Choroid plexus epithelial cell (primary cell): ENCODE results near the gene CSTPP1.

Experiments used
- DNase-seq: peaks from one replicate; pipeline ENCODE4 v3.0.0-alpha.2; 2010; ENCODE audit warnings: low read depth
- H3K4me3 ChIP-seq: 2 replicates; pipeline ENCODE4 v1.5.1; 2011; ENCODE audit warnings: low read depth, mild to moderate bottlenecking, control low read depth, low read length, moderate library complexity
- TF ChIP-seq, protein P1 (sequence below): conservative IDR thresholded peaks from 2 replicates; pipeline ENCODE4 v1.5.1; 2011; ENCODE audit warnings: low read depth, mild to moderate bottlenecking, control low read depth, inconsistent platforms, low read length, moderate library complexity

CSTPP1 gene

DNA sequence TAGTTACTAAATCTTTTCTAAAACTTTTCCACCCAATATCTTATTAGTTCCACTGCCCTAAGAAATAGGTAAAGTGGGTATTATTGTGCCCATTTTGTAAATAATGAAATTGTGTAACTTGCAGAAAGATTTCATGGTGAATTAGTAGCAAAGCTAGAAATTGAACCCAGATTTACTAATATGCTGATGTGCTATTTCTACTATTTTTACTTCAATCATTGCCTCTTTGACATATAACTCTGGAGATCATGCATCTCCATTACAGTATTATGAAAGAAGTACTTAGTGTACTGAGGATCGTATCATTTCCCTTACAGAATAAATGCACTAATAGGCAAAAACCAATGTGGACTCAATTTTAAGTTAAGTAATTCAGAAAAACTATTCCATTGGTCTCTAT lies 119.0 kb downstream of the CSTPP1 start:
- TF ChIP-seq, protein P1, sequence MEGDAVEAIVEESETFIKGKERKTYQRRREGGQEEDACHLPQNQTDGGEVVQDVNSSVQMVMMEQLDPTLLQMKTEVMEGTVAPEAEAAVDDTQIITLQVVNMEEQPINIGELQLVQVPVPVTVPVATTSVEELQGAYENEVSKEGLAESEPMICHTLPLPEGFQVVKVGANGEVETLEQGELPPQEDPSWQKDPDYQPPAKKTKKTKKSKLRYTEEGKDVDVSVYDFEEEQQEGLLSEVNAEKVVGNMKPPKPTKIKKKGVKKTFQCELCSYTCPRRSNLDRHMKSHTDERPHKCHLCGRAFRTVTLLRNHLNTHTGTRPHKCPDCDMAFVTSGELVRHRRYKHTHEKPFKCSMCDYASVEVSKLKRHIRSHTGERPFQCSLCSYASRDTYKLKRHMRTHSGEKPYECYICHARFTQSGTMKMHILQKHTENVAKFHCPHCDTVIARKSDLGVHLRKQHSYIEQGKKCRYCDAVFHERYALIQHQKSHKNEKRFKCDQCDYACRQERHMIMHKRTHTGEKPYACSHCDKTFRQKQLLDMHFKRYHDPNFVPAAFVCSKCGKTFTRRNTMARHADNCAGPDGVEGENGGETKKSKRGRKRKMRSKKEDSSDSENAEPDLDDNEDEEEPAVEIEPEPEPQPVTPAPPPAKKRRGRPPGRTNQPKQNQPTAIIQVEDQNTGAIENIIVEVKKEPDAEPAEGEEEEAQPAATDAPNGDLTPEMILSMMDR: no peak
- H3K4me3 ChIP-seq: no peak overlapping the region
- DNase-seq: peak; percentile 25

DNA sequence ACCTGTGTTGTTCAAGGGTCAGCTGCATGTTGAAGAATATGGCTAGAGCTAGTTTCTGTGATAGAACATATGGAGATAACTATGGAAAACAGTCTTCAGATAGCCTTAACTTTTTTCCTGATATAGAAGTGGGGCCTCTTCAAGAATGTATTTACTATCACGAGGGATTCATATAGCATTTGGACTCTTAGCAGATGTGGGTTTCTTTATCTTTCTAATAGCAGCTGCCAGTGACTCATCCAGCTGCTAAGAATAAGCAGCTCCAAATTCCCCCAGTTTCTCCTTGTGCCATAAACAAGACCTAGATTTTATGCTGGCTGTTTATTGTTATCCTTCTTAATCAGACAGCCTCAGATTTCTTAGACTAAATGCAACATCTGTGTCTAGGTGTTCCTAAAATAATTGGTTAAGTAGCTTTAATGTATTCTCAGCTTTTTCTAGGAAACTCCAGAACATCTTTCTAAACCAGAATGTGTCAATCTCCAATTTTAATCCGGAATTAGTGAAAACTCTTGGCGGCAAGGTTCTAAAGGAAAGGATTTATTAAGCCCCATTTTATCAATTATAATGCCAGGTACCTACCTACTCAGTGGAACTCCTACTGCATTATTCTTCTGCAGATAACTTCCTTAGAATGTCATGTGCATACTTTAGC lies 119.8 kb downstream of the CSTPP1 start:
- peak; percentile 93 for DNase-seq
- no peak overlapping the region for H3K4me3 ChIP-seq
- TF ChIP-seq, protein P1: no peak

DNA sequence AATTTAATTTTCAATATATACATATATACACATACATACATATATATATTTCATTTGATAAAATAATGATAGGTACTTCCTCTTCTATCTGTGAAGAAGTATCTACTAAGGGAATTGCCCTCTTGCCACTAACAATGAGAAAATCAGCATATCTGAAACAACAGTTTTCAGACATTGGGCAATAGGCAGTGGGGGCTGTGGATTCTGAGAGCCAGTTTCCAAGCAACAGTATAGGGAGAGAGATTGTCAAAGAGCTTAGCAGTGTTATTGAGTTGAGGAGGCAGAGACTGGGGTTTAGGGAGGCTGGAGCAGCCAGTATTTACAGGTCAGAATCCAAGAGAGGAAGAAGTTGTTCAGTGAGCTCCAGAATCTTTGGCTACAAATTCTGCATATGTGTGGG lies 120.8 kb downstream of the CSTPP1 start:
- no peak overlapping the region for H3K4me3 ChIP-seq
- TF ChIP-seq, protein P1: no peak
- peak; percentile 62 for DNase-seq

DNA sequence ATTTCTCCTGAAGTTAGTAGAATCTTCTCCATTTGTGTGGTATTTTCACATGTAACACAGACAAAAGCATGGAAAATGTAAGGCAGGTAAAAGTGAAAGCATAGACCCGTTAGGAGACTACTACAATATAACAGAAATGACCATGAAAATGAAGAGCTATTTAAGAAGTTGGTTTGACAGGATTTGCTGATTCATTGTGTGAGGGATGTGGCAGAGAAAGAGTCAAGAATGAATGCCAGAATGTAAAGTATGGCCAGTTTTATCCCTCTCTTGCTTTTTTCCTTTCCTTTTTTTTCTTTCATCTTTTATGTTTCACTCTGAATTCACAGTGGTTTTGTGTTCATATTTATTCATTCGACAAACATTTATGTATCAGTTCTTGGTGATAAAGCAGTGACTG lies 124.2 kb downstream of the CSTPP1 start:
- TF ChIP-seq, protein P1: no peak
- peak; percentile 52 for DNase-seq
- H3K4me3 ChIP-seq: no peak overlapping the region

DNA sequence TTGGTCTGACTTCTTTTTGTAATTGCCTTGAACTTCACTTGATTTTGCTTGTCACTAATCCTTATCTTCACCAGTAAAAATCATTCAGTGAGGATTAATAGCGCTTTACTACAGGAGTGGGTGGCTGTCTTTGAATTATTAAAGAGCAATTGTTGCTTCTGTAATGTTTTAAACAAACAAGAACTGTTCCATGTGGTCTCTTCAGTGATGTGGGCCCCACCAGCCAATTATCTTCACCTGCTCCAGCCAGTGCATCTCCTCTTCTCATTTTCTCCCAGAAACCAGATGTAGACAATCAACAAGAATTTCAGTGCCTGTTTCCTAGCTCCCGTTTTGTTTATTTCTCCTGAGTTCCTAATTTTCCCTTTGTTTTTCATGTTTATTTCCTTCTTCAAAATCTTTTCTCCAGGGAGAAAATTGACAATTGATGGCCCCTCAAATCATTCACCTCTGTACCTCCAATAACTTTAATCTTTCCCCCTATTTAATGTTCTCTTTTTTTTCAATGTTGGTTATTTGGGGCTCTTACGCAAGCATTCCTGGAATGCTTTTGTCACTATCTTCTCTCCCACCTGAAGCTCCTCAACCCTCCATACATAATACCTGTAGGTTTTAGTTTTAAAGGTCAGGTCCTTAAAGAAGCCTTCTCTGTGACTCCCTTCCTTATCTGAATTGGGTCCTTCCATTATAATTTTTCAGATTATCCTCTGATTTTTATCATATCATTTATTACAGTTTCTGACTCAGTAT lies 125.0 kb downstream of the CSTPP1 start:
- H3K4me3 ChIP-seq: no peak overlapping the region
- TF ChIP-seq, protein P1: no peak
- no peak for DNase-seq

DNA sequence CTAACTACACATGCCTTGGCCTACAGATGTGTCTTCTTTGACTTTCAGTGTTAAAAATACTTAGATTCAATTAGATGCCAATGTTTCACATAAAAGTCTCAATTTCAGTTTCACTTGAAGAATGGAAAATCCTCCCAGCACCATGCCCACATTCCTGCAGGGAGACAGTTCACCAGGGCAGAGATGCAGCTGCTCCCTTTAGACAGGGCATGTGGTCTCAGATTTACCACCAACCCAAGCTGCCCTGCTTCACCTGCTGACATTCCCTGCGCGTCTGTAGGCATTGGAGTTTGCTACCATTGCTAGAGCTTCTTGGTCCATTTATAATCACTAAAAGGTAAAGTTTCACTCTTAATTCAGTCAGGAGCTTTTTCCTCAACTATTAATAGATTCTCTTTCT lies 126.2 kb downstream of the CSTPP1 start:
- no peak overlapping the region for H3K4me3 ChIP-seq
- TF ChIP-seq, protein P1: no peak
- no peak for DNase-seq

DNA sequence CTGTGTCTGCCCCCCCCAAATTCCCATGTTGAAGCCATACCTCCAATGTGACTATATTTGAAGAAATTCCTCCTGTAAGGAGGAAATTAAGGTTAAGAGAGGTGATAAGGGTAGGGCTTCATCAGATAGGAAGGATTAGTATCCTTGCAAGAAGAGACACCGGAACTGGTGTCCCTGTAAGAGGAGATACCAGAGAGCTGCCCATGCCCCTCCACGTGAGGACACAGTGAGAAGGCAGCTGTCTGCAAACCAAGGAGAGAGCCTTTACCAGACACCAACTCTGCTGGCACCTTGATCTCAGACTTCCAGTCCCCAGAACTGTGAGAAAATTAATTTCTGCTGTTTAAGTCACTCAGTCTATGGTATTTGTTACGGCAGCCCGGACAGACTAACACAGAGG lies 130.8 kb downstream of the CSTPP1 start:
- TF ChIP-seq, protein P1: no peak
- H3K4me3 ChIP-seq: no peak overlapping the region
- peak; percentile 6 for DNase-seq
